Tibial artery (tissue), 4 donors: ENCODE measurements around the gene RGPD3.
"Not testable (repeated sequence)": the region's sequence is repeated elsewhere in the genome, so short reads cannot be mapped to it uniquely, and the experiment has no call there.

Experiments
- DNase-seq, 2 donors: peaks; one replicate each; pipeline ENCODE4 v3.0.0-alpha.2; 2019
- H3K27ac ChIP-seq, 2 donors: fragments of 200-600 bp; sonication (generic) in 1 of 2; 1 replicate in 1 of 2; 2 replicates in 1 of 2; pipeline ENCODE4 v1.5.1; 2018 to 2019; ENCODE audit warnings: mild to moderate bottlenecking in 1 of 2
- H3K27me3 ChIP-seq, 2 donors: fragments of 200-600 bp; sonication (generic) in 1 of 2; one replicate each; pipeline versions ENCODE4 v1.5.1 to v1.6.0; 2016 to 2019
- H3K36me3 ChIP-seq, 3 donors: fragments of 200-600 bp; sonication (generic) in 2 of 3; one replicate each; pipeline ENCODE4 v1.5.1; 2016 to 2019; ENCODE audit warnings: mild to moderate bottlenecking in 2 of 3
- H3K4me1 ChIP-seq, 4 donors: fragments of 200-600 bp; sonication (generic) in 2 of 4; 1 replicate in 3 of 4; 2 replicates in 1 of 4; pipeline ENCODE4 v1.5.1; 2016 to 2019
- H3K4me3 ChIP-seq, 2 donors: fragments of 200-600 bp; sonication (generic) in 1 of 2; 1 replicate in 1 of 2; 2 replicates in 1 of 2; pipeline ENCODE4 v1.5.1; 2018 to 2019; ENCODE audit warnings: mild to moderate bottlenecking in 2 of 2
- H3K9me3 ChIP-seq, 3 donors: fragments of 200-600 bp; sonication (generic) in 1 of 3; one replicate each; pipeline ENCODE4 v1.5.1; 2016 to 2019
- intact Hi-C: fragments of 100-400 bp; cut with DNase I; formaldehyde crosslinking; loops from one replicate; pipeline ENCODE4 v1.15.0; 2023; ENCODE audit warnings: low total_unique reads
- TF ChIP-seq, protein P1 (sequence below), 2 experiments: fragments of 200-600 bp in 1 of 2; fragments of 450-650 bp in 1 of 2; IDR thresholded peaks; one replicate each; pipeline ENCODE4 v1.5.1; 2017 to 2019; ENCODE audit warnings: antibody characterized with exemption in 2 of 2, mild to moderate bottlenecking in 1 of 2, moderate library complexity in 1 of 2

Gene RGPD3

DNA sequence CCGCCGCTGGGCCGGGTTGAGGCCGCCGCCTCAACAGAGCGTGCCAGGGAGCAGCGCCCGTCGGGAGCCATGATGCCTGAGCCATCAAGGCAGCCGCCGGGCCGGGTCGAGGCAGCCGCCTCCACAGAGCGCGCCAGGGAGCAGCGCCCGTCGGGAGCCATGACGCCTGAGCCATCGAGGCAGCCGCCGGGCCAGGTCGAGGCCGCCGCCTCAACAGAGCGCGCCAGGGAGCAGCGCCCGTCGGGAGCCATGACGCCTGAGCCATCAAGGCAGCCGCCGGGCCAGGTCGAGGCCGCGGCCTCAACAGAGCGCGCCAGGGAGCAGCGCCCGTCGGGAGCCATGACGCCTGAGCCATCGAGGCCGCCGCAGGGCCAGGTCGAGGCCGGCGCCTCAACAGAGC, 697 bp downstream of the RGPD3 start:
- H3K36me3 ChIP-seq, DNase-seq, H3K4me3 ChIP-seq, H3K4me1 ChIP-seq, H3K27ac ChIP-seq, H3K9me3 ChIP-seq, H3K27me3 ChIP-seq, intact Hi-C loops: not testable (repeated sequence)

- intact Hi-C loops, H3K27ac ChIP-seq: not testable (repeated sequence)
Measured at GRCh38 chr2:106461882-106462281, 6.3 kb downstream of the RGPD3 start.

DNA sequence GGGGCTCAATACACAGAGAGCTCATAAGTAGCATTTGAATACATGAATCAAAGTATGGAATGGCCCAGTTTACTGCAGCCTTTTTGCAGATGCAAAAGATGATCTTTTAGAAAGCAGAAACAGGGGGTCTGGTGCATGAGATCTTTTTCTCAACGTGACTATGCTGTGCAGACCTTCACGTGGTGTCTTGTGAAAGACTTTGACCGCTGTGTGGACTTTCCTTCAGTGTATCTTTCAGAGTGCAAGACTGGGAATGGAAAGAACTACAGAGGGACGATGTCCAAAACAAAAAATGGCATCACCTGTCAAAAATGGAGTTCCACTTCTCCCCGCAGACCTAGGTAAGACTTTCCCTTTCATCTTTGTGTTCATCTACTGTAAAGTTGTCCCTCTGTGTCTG, 77.5 kb downstream of the RGPD3 start:
- H3K4me3 ChIP-seq, H3K4me1 ChIP-seq, H3K9me3 ChIP-seq, H3K27me3 ChIP-seq, H3K36me3 ChIP-seq, H3K27ac ChIP-seq, DNase-seq, intact Hi-C loops: not testable (repeated sequence)

More at GRCh38 chr2:106461882-106462281, 6.3 kb downstream of the RGPD3 start:
- H3K4me3 ChIP-seq, H3K36me3 ChIP-seq, H3K27me3 ChIP-seq, H3K4me1 ChIP-seq, H3K9me3 ChIP-seq, DNase-seq: not testable (repeated sequence)

- H3K9me3 ChIP-seq, H3K36me3 ChIP-seq, H3K27me3 ChIP-seq, H3K27ac ChIP-seq, intact Hi-C loops, DNase-seq, H3K4me3 ChIP-seq, H3K4me1 ChIP-seq: not testable (repeated sequence)
Measured at GRCh38 chr2:106388814-106389410, 79.3 kb downstream of the RGPD3 start.

- H3K36me3 ChIP-seq, H3K27ac ChIP-seq, intact Hi-C loops, H3K4me3 ChIP-seq, H3K27me3 ChIP-seq, H3K9me3 ChIP-seq, DNase-seq, H3K4me1 ChIP-seq: not testable (repeated sequence)
Measured at GRCh38 chr2:106384548-106384947, 83.7 kb downstream of the RGPD3 start.

DNA sequence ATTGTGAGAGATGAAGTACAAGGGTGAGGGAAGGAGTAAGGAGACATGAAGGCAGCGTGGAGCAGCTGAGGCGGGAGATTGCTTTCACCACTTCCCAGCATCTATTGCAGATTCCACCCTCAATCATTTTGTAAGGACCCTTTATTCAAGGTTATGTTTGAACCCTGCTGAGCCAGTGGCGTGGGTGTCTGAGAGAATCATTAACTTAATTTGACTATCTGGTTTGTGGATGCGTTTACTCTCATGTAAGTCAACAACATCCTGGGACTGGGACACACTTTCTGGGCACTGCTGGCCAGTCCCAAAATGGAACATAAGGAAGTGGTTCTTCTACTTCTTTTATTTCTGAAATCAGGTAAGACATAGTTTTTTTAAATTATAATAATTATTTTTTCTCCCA, 86.3 kb downstream of the RGPD3 start:
- H3K36me3 ChIP-seq, H3K9me3 ChIP-seq, DNase-seq, H3K4me3 ChIP-seq, H3K27ac ChIP-seq, H3K4me1 ChIP-seq, intact Hi-C loops, H3K27me3 ChIP-seq: not testable (repeated sequence)

GRCh38 chr2:106379567-106379966, 88.6 kb downstream of the RGPD3 start:
- H3K27me3 ChIP-seq, H3K36me3 ChIP-seq, intact Hi-C loops, H3K4me3 ChIP-seq, H3K27ac ChIP-seq, H3K9me3 ChIP-seq, H3K4me1 ChIP-seq, DNase-seq: not testable (repeated sequence)

- H3K36me3 ChIP-seq, H3K9me3 ChIP-seq, intact Hi-C loops, H3K27me3 ChIP-seq, H3K4me1 ChIP-seq, DNase-seq, H3K27ac ChIP-seq, H3K4me3 ChIP-seq: not testable (repeated sequence)
Measured at GRCh38 chr2:106369182-106369581, 99.0 kb downstream of the RGPD3 start.

- H3K4me1 ChIP-seq: no peaks in the 10 kb centered on the region
- H3K9me3 ChIP-seq: no peaks in the 10 kb centered on the region
- no peak for DNase-seq
- intact Hi-C loops: no loop called here
- H3K27me3 ChIP-seq: no peaks in the 10 kb centered on the region
- H3K4me3 ChIP-seq: no peak overlapping the region
- TF ChIP-seq, protein P1, sequence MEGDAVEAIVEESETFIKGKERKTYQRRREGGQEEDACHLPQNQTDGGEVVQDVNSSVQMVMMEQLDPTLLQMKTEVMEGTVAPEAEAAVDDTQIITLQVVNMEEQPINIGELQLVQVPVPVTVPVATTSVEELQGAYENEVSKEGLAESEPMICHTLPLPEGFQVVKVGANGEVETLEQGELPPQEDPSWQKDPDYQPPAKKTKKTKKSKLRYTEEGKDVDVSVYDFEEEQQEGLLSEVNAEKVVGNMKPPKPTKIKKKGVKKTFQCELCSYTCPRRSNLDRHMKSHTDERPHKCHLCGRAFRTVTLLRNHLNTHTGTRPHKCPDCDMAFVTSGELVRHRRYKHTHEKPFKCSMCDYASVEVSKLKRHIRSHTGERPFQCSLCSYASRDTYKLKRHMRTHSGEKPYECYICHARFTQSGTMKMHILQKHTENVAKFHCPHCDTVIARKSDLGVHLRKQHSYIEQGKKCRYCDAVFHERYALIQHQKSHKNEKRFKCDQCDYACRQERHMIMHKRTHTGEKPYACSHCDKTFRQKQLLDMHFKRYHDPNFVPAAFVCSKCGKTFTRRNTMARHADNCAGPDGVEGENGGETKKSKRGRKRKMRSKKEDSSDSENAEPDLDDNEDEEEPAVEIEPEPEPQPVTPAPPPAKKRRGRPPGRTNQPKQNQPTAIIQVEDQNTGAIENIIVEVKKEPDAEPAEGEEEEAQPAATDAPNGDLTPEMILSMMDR (IDR thresholded peaks at IDR 0.05): no peak
- no peak overlapping the region for H3K27ac ChIP-seq
- no peaks in the 10 kb centered on the region for H3K36me3 ChIP-seq
Measured at GRCh38 chr2:106366204-106366885, 101.9 kb downstream of the RGPD3 start.

- no peaks in the 10 kb centered on the region for H3K4me1 ChIP-seq
- no peaks in the 10 kb centered on the region for H3K27me3 ChIP-seq
- no peak overlapping the region for H3K4me3 ChIP-seq
- H3K36me3 ChIP-seq: no peaks in the 10 kb centered on the region
- intact Hi-C loops: no loop called here
- DNase-seq: no peak
- H3K9me3 ChIP-seq: no peaks in the 10 kb centered on the region
- no peak overlapping the region for H3K27ac ChIP-seq
- TF ChIP-seq, protein P1 (IDR thresholded peaks at IDR 0.05): no peak
Measured at GRCh38 chr2:106363791-106364190, 104.4 kb downstream of the RGPD3 start.
